Common myeloid progenitor, CD34-positive (primary cell): ENCODE measurements around the gene MEX3A.

ENCODE experiments used
- CTCF ChIA-PET: fragments of 350-600 bp; sonication (Branson Sonifier 250); formaldehyde crosslinking; loops from one replicate; lab custom pipeline; 2021; ENCODE audit warnings: antibody characterized with exemption; lab: Charles Lee
- POLR2A ChIA-PET: fragments of 350-600 bp; sonication (Branson Sonifier 250); formaldehyde crosslinking; loops from one replicate; lab custom pipeline; 2021; ENCODE audit warnings: antibody characterized with exemption; lab: Charles Lee
- DNase-seq, 3 donors: peaks; one replicate each; pipeline versions ENCODE4 v3.0.0 to v3.0.0-alpha.2; 2013
- H3K27ac ChIP-seq, 2 experiments: 1 replicate in 1 of 2; 2 replicates in 1 of 2; pipeline ENCODE4 v1.7.0; 2013; ENCODE audit warnings: inconsistent platforms in 2 of 2, low read length in 2 of 2, mild to moderate bottlenecking in 2 of 2, low read depth in 1 of 2, moderate library complexity in 1 of 2; ENCODE audit not compliant: severe bottlenecking in 2 of 2, insufficient read depth in 1 of 2, poor library complexity in 1 of 2
- H3K27me3 ChIP-seq, 5 experiments: replicated peaks in 2 of 5; 1 replicate in 3 of 5; 2 replicates in 2 of 5; pipeline versions ENCODE4 v1.6.1 to v1.7.0; 2013; ENCODE audit warnings: low read length in 4 of 5, mild to moderate bottlenecking in 2 of 5, moderate library complexity in 2 of 5, inconsistent platforms in 1 of 5; ENCODE audit not compliant: insufficient read depth in 5 of 5, control insufficient read depth in 4 of 5
- H3K36me3 ChIP-seq, 4 experiments: 1 replicate in 2 of 4; 2 replicates in 2 of 4; pipeline versions ENCODE4 v1.6.1 to v1.7.0; 2013; ENCODE audit warnings: low read length in 3 of 4, control low read depth in 1 of 4, mild to moderate bottlenecking in 1 of 4; ENCODE audit not compliant: control insufficient read depth in 4 of 4, insufficient read depth in 4 of 4
- H3K4me1 ChIP-seq, 4 experiments: 1 replicate in 3 of 4; 2 replicates in 1 of 4; pipeline versions ENCODE4 v1.6.1 to v1.7.1; 2013; ENCODE audit warnings: low read length in 3 of 4, mild to moderate bottlenecking in 3 of 4, control low read depth in 1 of 4, inconsistent platforms in 1 of 4, moderate library complexity in 1 of 4; ENCODE audit not compliant: control insufficient read depth in 4 of 4, insufficient read depth in 4 of 4; ENCODE audit errors: control extremely low read depth in 1 of 4
- H3K4me3 ChIP-seq, 7 experiments: 1 replicate in 4 of 7; 2 replicates in 3 of 7; pipeline versions ENCODE4 v1.5.1 to v1.7.0; 2013; ENCODE audit warnings: mild to moderate bottlenecking in 7 of 7, low read length in 6 of 7, moderate library complexity in 6 of 7, inconsistent platforms in 2 of 7, low read depth in 2 of 7, control low read depth in 1 of 7; ENCODE audit not compliant: insufficient read depth in 4 of 7, control insufficient read depth in 1 of 7; ENCODE audit errors: extremely low read depth in 1 of 7
- H3K9me3 ChIP-seq, 5 experiments: 1 replicate in 4 of 5; 2 replicates in 1 of 5; pipeline versions ENCODE4 v1.6.1 to v1.7.1; 2013; ENCODE audit warnings: low read length in 4 of 5, mild to moderate bottlenecking in 2 of 5, inconsistent platforms in 1 of 5, low read depth in 1 of 5, moderate library complexity in 1 of 5; ENCODE audit not compliant: control insufficient read depth in 4 of 5, insufficient read depth in 2 of 5; ENCODE audit errors: control extremely low read depth in 1 of 5
- WGBS: methylation state at CpG from one replicate; pipeline ENCODE4 v1.1.5; 2013; ENCODE audit not compliant: insufficient coverage; 5-methylcytosine and 5-hydroxymethylcytosine counted together

MEX3A gene

GRCh38 chr1:156114101-156114918 lies 32.0 kb upstream of the MEX3A start, which contains the start of gene LMNA:
Gene LMNA, plus strand, starts transcription at chr1:156114711. Its CDS starts 208 bp downstream, at chr1:156114919.
- H3K4me3 ChIP-seq: peak within 1 kb of the TSS; percentile 69 to 95 (median 90)
- peaks cover 0 to 54% (median 23%) of the 10 kb centered on the region in 5 experiments for H3K27me3 ChIP-seq
- ChIA-PET POLR2A (interaction anchor here (0.8 to 3.6 kb wide), 9 partner anchors 8 to 17 kb away, joined by 3 to 27 read pairs (median 8); no protein-coding TSS in a partner anchor), CTCF (interaction anchor here (0.6 to 33.0 kb wide), 5 partner anchors 8 to 136 kb away, joined by 3 to 1191 read pairs (median 11); partner anchors contain the start of gene MEX3A)
- peaks cover 0 to 48% (median 37%) of the 10 kb centered on the region in 4 experiments for H3K4me1 ChIP-seq
- H3K27ac ChIP-seq: peak within 1 kb of the TSS in 1 of 2 experiments; percentile 86
- no peaks in the 10 kb centered on the region for H3K9me3 ChIP-seq
- peak; percentile 91 to 97 (median 96) for DNase-seq
- H3K36me3 ChIP-seq: peaks cover 0 to 8% (median 0%) of the 10 kb centered on the region in 4 experiments
- WGBS: under 1% methylated on average over 27 of the region's 37 CpGs

- CTCF ChIA-PET: interaction anchor here (0.7 to 33.0 kb wide), 4 partner anchors 9 to 137 kb away, joined by 4 to 1191 read pairs (median 63); partner anchors contain the start of gene MEX3A
- Histone ChIP-seq H3K4me3 (peak overlapping the region in 1 of 7 experiments; percentile 94), H3K27me3 (peaks cover 0 to 53% (median 20%) of the 10 kb centered on the region in 5 experiments), H3K4me1 (peaks cover 0 to 45% (median 37%) of the 10 kb centered on the region in 4 experiments), H3K9me3 (no peaks in the 10 kb centered on the region), H3K27ac (no peak overlapping the region), H3K36me3 (peaks cover 0 to 6% (median 0%) of the 10 kb centered on the region in 4 experiments)
- 100% methylated on average over 2 of the region's 4 CpGs for WGBS
- POLR2A ChIA-PET: interaction anchor here (0.6 to 3.6 kb wide), 8 partner anchors 9 to 54 kb away, joined by 3 to 27 read pairs (median 4); no protein-coding TSS in a partner anchor
- no peak for DNase-seq
Observed at GRCh38 chr1:156113282-156113950, 31.2 kb upstream of the MEX3A start.

GRCh38 chr1:156112276-156113137 lies 30.2 kb upstream of the MEX3A start:
- Histone ChIP-seq H3K36me3 (peaks cover 0 to 4% (median 0%) of the 10 kb centered on the region in 4 experiments), H3K9me3 (no peaks in the 10 kb centered on the region), H3K27me3 (peaks cover 0 to 51% (median 24%) of the 10 kb centered on the region in 5 experiments), H3K4me3 (no peak overlapping the region), H3K27ac (no peak overlapping the region), H3K4me1 (peaks cover 0 to 42% (median 37%) of the 10 kb centered on the region in 4 experiments)
- POLR2A ChIA-PET: interaction anchor here (0.8 kb wide), 1 partner anchor 8 kb away, joined by 3 read pairs; no protein-coding TSS in a partner anchor
- 62% methylated on average over 6 of the region's 10 CpGs for WGBS
- no peak for DNase-seq
- CTCF ChIA-PET: interaction anchor here (1.4 to 33.0 kb wide), 4 partner anchors 8 to 17 kb away, joined by 6 to 1191 read pairs (median 63); partner anchors contain the start of gene MEX3A

GRCh38 chr1:156111355-156111962 lies 29.2 kb upstream of the MEX3A start:
- ChIA-PET POLR2A (interaction anchor here (0.6 to 0.7 kb wide), 2 partner anchors 57 to 1572 kb away, joined by 3 read pairs; partner anchors contain the start of gene LAMTOR2), CTCF (interaction anchor here (1.4 to 33.0 kb wide), 4 partner anchors 9 to 17 kb away, joined by 6 to 1191 read pairs (median 63); partner anchors contain the start of gene MEX3A)
- peaks cover 0 to 49% (median 24%) of the 10 kb centered on the region in 5 experiments for H3K27me3 ChIP-seq
- DNase-seq: no peak
- no peak overlapping the region for H3K4me3 ChIP-seq
- H3K9me3 ChIP-seq: no peaks in the 10 kb centered on the region
- H3K4me1 ChIP-seq: peaks cover 4 to 49% (median 46%) of the 10 kb centered on the region in 4 experiments
- 94% methylated on average over 2 of the region's 4 CpGs for WGBS
- peaks cover 0 to 4% (median 0%) of the 10 kb centered on the region in 4 experiments for H3K36me3 ChIP-seq
- H3K27ac ChIP-seq: no peak overlapping the region

GRCh38 chr1:156110252-156110651 lies 28.0 kb upstream of the MEX3A start:
- no peaks in the 10 kb centered on the region for H3K9me3 ChIP-seq
- H3K36me3 ChIP-seq: no peaks in the 10 kb centered on the region
- H3K4me1 ChIP-seq: peaks cover 4 to 47% (median 46%) of the 10 kb centered on the region in 4 experiments
- no peak overlapping the region for H3K27ac ChIP-seq
- CTCF ChIA-PET: interaction anchor here (0.6 to 29.6 kb wide), 3 partner anchors 16 to 218 kb away, joined by 3 to 1191 read pairs (median 107); partner anchors contain the start of gene LMNA
- H3K4me3 ChIP-seq: no peak overlapping the region
- POLR2A ChIA-PET: interaction anchor here (1.0 kb wide), 1 partner anchor 58 kb away, joined by 3 read pairs; no protein-coding TSS in a partner anchor
- peaks cover 0 to 39% (median 15%) of the 10 kb centered on the region in 5 experiments for H3K27me3 ChIP-seq
- 100% methylated on average over 2 of the region's 2 CpGs for WGBS
- DNase-seq: no peak
